ENCODE measurements around the gene MICALL1.

Gene MICALL1

GRCh38 chr22:37991731-37992442 is 85.8 kb downstream of the MICALL1 start:
- Histone ChIP-seq H3K79me2 (ENCODE audit: insufficient read depth, low read length) (no peaks in the 10 kb centered on the region), H3K36me3 (ENCODE audit: insufficient read depth, low read length) (no peaks in the 10 kb centered on the region), H3K4me3 (ENCODE audit: low read depth, low read length, poor library complexity, severe bottlenecking) (no peak overlapping the region), H3F3A (ENCODE audit: insufficient read depth, low read length) (no peaks in the 10 kb centered on the region), H3K27me3 (ENCODE audit: insufficient read depth, low read length) (peaks cover 8% of the 10 kb centered on the region; the same call in 1 of the 2 replicates), H3K4me2 (ENCODE audit: low read length) (no peak overlapping the region), H3K9me2 (ENCODE audit: low read depth, low read length) (no peaks in the 10 kb centered on the region), H3K27ac (ENCODE audit: low read depth, low read length, poor library complexity, severe bottlenecking) (no peak overlapping the region), H2AFZ (ENCODE audit: low read length) (no peak overlapping the region), H3K4me1 (ENCODE audit: insufficient read depth, low read length, severe bottlenecking) (no peaks in the 10 kb centered on the region), H4K20me1 (ENCODE audit: insufficient read depth, low read length) (no peaks in the 10 kb centered on the region), H3K9me3 (ENCODE audit: low read length) (no peaks in the 10 kb centered on the region), H3K9ac (ENCODE audit: low read length) (no peak overlapping the region)
- TF ChIP-seq EZH2 (IDR thresholded peaks at IDR 0.05; ENCODE audit: borderline replicate concordance, low read length) = no peak
- TF ChIP-seq CTCF (IDR thresholded peaks at IDR 0.05; ENCODE audit: low read length) = no peak
